Measurements from ENCODE around the gene COPA. TPM values are rescaled to one million over a fixed set of nuclear protein-coding genes. Genes with fewer than 3 reads are reported as not detected.
"Not testable (repeated sequence)": the region's sequence is repeated elsewhere in the genome, so short reads cannot be mapped to it uniquely, and the experiment has no call there.

COPA gene
- polyA plus RNA-seq, 6 donors from 2014 or later = 107 to 130 (median 119) TPM

GRCh38 chr1:160300173-160300572 is 42.9 kb downstream of the COPA start:
- H3K27ac Mint-ChIP-seq = peak overlapping the region in 1 of 6 donors; percentile 23
- H3K36me3 Mint-ChIP-seq = peaks cover 32 to 34% of the 10 kb centered on the region in 2 donors
- H3K27me3 Mint-ChIP-seq = no peaks in the 10 kb centered on the region
- no peak for ATAC-seq (ENCODE audit: low read depth in 2 of 2)
- H3K4me3 Mint-ChIP-seq = no peak overlapping the region
- no peaks in the 10 kb centered on the region for H3K9me3 Mint-ChIP-seq
- no peak for DNase-seq
- no peaks in the 10 kb centered on the region for H3K4me1 Mint-ChIP-seq

- no peak for ATAC-seq (ENCODE audit: low read depth in 2 of 2)
- no peaks in the 10 kb centered on the region for H3K27me3 Mint-ChIP-seq
These were observed 47.0 kb downstream of the COPA start for GRCh38 chr1:160296036-160296435.

GRCh38 chr1:160293020-160293968 is 49.8 kb downstream of the COPA start:
- no peak for DNase-seq
- Mint-ChIP-seq H3K36me3 (peaks cover 43 to 59% of the 10 kb centered on the region in 2 donors), H3K4me3 (peak overlapping the region in 1 of 8 donors; percentile 15), H3K27ac (peak overlapping the region in 1 of 6 donors; percentile 58), H3K9me3 (no peaks in the 10 kb centered on the region), H3K27me3 (no peaks in the 10 kb centered on the region), H3K4me1 (peaks cover 2 to 5% (median 4%) of the 10 kb centered on the region in 3 donors)
- no peak for ATAC-seq (ENCODE audit: low read depth in 2 of 2)

More at GRCh38 chr1:160296036-160296435, 47.0 kb downstream of the COPA start:
- Mint-ChIP-seq H3K9me3 (no peaks in the 10 kb centered on the region), H3K4me1 (peaks cover 2 to 4% (median 4%) of the 10 kb centered on the region in 3 donors), H3K4me3 (no peak overlapping the region), H3K27ac (no peak overlapping the region), H3K36me3 (peaks cover 49 to 64% of the 10 kb centered on the region in 2 donors)
- no peak for DNase-seq

- Mint-ChIP-seq H3K4me1 (peaks cover 2 to 5% (median 4%) of the 10 kb centered on the region in 3 donors), H3K9me3 (no peaks in the 10 kb centered on the region), H3K27ac (peak overlapping the region in 2 of 6 donors; percentile 16 to 91), H3K36me3 (peaks cover 34 to 45% of the 10 kb centered on the region in 2 donors), H3K27me3 (no peaks in the 10 kb centered on the region), H3K4me3 (peak overlapping the region in 1 of 8 donors; percentile 60)
- peak; percentile 96 to 97 for ATAC-seq (ENCODE audit: low read depth in 2 of 2)
- peak; percentile 64 for DNase-seq
These were observed 51.5 kb downstream of the COPA start for GRCh38 chr1:160291248-160292220.

GRCh38 chr1:160287769-160288168 is 55.3 kb downstream of the COPA start:
- ATAC-seq (ENCODE audit: low read depth in 2 of 2); DNase-seq; H3K9me3 Mint-ChIP-seq; H3K27me3 Mint-ChIP-seq: not testable (repeated sequence)
- peaks cover 14 to 26% of the 10 kb centered on the region in 2 donors for H3K36me3 Mint-ChIP-seq
- peaks cover 25 to 34% (median 25%) of the 10 kb centered on the region in 3 donors for H3K4me1 Mint-ChIP-seq
- H3K27ac Mint-ChIP-seq = peak overlapping the region in 1 of 6 donors; percentile 39
- peak overlapping the region in 1 of 8 donors; percentile 43 for H3K4me3 Mint-ChIP-seq

DNA sequence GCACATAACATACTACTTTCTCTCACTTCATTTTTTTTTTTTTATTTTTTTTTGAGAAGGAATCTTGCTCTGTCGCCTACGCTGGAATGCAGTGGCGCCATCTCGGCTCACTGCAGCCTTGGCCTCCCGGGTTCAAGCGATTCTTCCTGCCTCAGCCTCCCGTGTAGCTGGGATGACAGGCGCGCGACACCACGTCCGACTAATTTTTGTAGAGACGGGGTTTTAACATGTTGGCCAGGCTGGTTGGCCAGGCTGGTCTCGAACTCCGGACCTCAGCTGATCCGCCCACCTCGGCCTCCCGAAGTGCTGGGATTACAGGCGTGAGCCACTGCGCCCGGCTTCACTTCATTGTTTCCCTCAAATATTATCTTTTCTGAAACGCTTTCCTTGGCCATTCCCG is 57.5 kb downstream of the COPA start:
- peak overlapping the region in 7 of 8 donors; percentile 95 to 100 (median 98) for H3K4me3 Mint-ChIP-seq
- peaks cover 21 to 29% (median 23%) of the 10 kb centered on the region in 3 donors for H3K4me1 Mint-ChIP-seq
- H3K36me3 Mint-ChIP-seq = peaks cover 5 to 10% of the 10 kb centered on the region in 2 donors

DNA sequence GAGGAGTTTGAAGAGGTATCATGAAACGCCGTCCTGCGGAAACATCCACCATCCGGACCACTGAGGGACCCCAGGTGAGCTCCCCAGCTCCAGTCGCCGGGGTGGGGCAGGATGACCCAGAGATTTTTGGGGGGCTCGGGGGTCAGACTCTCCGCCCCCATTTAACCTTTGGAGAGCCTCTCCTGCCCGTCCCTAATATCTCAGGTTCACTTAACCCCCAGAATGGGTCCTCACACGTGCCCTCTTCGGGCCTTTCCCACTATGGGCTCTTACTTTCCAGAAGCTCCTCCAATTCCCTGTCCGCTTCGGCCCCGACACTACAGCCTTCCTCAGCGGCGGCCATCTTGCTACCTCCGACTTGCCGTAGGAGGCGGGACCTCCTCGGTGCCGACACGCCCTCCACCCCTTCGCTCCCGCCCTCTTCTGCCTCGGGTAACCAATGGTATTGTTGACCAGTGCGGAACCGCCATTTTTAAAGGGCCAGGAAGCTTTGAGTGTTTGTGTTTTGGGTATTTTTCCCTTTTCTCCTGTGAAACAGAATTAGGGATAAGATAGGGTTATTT is 58.2 kb downstream of the COPA start, which contains the start of gene PEX19:
Gene PEX19 (minus strand): TSS at position 352 of the 563 bp plus-strand sequence. CDS start 9 bp downstream, at position 343.
- H3K4me1 Mint-ChIP-seq = peaks cover 21 to 29% (median 23%) of the 10 kb centered on the region in 3 donors
- no peaks in the 10 kb centered on the region for H3K27me3 Mint-ChIP-seq
- peak within 1 kb of the TSS; percentile 95 to 100 (median 98) for H3K4me3 Mint-ChIP-seq
- H3K27ac Mint-ChIP-seq = peak within 1 kb of the TSS; percentile 84 to 99 (median 95)
- H3K9me3 Mint-ChIP-seq = no peaks in the 10 kb centered on the region
- ATAC-seq (ENCODE audit: low read depth in 2 of 2) (peak; percentile 100), DNase-seq (peak; percentile 91)
- H3K36me3 Mint-ChIP-seq = peaks cover 7 to 9% of the 10 kb centered on the region in 2 donors

More for the DNA sequence above, 57.5 kb downstream of the COPA start:
- H3K27me3 Mint-ChIP-seq = no peaks in the 10 kb centered on the region
- no peaks in the 10 kb centered on the region for H3K9me3 Mint-ChIP-seq
- ATAC-seq (ENCODE audit: low read depth in 2 of 2) (no peak), DNase-seq (no peak)
- peak overlapping the region in 3 of 6 donors; percentile 84 to 98 (median 92) for H3K27ac Mint-ChIP-seq

- peaks cover 21 to 29% (median 23%) of the 10 kb centered on the region in 3 donors for H3K4me1 Mint-ChIP-seq
- DNase-seq (no peak), ATAC-seq (ENCODE audit: low read depth in 2 of 2) (peak; percentile 9 to 15)
- H3K9me3 Mint-ChIP-seq = no peaks in the 10 kb centered on the region
- H3K36me3 Mint-ChIP-seq = peaks cover 8% of the 10 kb centered on the region in 2 donors
- peak overlapping the region; percentile 95 to 100 (median 98) for H3K4me3 Mint-ChIP-seq
- no peaks in the 10 kb centered on the region for H3K27me3 Mint-ChIP-seq
- H3K27ac Mint-ChIP-seq = peak overlapping the region in 5 of 6 donors; percentile 68 to 99 (median 92)
These were observed 58.7 kb downstream of the COPA start for GRCh38 chr1:160284220-160284781.

DNA sequence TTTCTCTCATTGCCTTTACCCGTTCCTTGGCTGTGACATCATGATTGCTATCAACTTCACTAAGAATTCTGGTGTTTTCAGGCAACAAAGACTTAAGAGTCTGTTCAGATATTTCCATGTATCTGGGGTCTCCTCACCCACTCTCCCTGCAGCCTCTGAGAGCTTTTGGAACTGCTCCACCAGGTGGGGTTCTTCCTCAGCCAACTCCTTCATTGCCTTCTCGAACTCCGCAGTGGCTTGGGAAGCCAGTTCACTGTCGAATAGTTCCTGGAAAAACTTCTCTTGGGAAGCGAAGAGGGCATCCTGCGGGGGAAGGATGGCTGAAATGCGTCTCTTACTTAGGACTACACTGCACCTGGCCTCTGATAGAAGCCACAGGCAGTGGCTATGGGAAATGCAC is 60.2 kb downstream of the COPA start:
- ATAC-seq (ENCODE audit: low read depth in 2 of 2) (no peak), DNase-seq (no peak)
- H3K4me1 Mint-ChIP-seq = peaks cover 21 to 29% (median 23%) of the 10 kb centered on the region in 3 donors
- H3K4me3 Mint-ChIP-seq = peak overlapping the region in 2 of 8 donors; percentile 61 to 99
- no peaks in the 10 kb centered on the region for H3K9me3 Mint-ChIP-seq
- no peaks in the 10 kb centered on the region for H3K27me3 Mint-ChIP-seq
- no peak overlapping the region for H3K27ac Mint-ChIP-seq
- peaks cover 15 to 19% of the 10 kb centered on the region in 2 donors for H3K36me3 Mint-ChIP-seq

DNA sequence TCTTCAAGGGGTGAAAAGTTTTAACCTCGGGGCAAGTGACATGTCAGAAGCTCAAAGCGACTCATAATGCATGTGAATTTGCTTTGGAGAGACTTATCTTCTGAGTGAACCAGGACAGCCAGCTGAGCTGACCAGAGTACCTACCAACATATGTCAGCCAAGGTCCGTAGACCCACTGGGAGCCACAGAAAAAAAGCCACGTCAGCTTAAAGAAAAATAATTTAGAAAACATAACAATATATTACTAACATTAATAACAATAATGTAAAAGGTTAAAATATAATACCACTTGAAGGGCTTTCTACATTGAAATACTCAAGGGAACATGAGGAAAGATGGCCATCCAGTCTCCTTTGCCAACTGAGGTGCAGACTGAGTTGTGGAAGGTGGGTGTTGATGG is 65.1 kb downstream of the COPA start:
- Mint-ChIP-seq H3K27ac (no peak overlapping the region), H3K4me1 (no peaks in the 10 kb centered on the region), H3K27me3 (no peaks in the 10 kb centered on the region), H3K4me3 (no peak overlapping the region), H3K9me3 (no peaks in the 10 kb centered on the region), H3K36me3 (peaks cover 15 to 22% of the 10 kb centered on the region in 2 donors)
- DNase-seq (no peak), ATAC-seq (ENCODE audit: low read depth in 2 of 2) (no peak)

DNA sequence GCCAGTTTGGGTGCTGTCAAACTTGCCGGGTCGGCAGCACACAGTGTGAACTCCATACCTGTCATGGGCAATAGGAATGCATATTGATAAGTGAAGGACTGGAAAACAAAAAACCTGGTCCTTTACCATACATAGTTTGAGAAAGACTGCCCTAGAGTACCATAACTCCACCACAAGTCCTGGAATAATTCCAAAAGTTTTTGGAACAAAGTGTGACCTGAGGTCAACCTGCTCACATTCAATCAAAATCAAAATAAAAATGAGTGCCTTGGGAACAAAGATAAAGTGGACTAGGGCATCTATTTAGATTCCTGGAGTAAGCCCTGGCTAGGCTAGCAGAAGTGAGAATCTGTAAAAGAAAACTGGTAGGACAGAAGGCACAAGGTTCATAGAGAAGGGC is 65.7 kb downstream of the COPA start:
- Mint-ChIP-seq H3K4me1 (no peaks in the 10 kb centered on the region), H3K27me3 (no peaks in the 10 kb centered on the region), H3K36me3 (peaks cover 15 to 22% of the 10 kb centered on the region in 2 donors), H3K27ac (no peak overlapping the region), H3K4me3 (peak overlapping the region in 1 of 8 donors; percentile 27), H3K9me3 (no peaks in the 10 kb centered on the region)
- ATAC-seq (ENCODE audit: low read depth in 2 of 2) (no peak), DNase-seq (no peak)

DNA sequence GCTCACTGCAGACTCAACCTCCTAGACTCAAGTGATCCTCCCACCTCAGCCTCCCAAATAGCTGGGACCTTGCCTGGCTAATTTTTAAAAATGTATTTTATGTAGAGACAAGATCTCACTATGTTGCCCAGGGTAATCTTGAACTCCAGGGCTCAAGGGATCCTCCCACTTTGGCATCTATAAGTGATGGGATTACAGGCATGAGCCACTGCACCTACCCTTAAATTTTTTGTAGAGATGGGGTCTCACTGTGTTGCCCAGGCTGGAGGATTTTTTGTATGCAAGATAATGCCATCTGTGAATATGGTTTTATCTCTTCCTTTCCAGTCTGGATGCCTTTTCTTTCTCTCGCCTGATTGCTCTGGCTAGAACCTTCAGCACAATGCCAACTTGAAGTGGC is 72.0 kb downstream of the COPA start:
- Mint-ChIP-seq H3K36me3 (peaks cover 0 to 4% of the 10 kb centered on the region in 2 donors), H3K27me3 (no peaks in the 10 kb centered on the region), H3K4me1 (peaks cover 0 to 3% (median 0%) of the 10 kb centered on the region in 3 donors), H3K9me3 (no peaks in the 10 kb centered on the region), H3K27ac (no peak overlapping the region), H3K4me3 (no peak overlapping the region)
- DNase-seq (no peak), ATAC-seq (ENCODE audit: low read depth in 2 of 2) (no peak)

Measured in naive B cell (primary cell).